Activated CD4-positive, alpha-beta T cell treated with anti-CD3 and anti-CD28 coated beads, Interleukin-2, Interleukin-4, amounts not matched to agents 100 ng/mL and 50 ng/mL, durations not matched to agents 16 hours and 8 hours (primary cell): ENCODE results near the gene CEBPG.

Source experiments
- DNase-seq: peaks from one replicate; pipeline ENCODE4 v3.0.0-alpha.2; 2020; ENCODE audit warnings: low spot score

Gene CEBPG

DNA sequence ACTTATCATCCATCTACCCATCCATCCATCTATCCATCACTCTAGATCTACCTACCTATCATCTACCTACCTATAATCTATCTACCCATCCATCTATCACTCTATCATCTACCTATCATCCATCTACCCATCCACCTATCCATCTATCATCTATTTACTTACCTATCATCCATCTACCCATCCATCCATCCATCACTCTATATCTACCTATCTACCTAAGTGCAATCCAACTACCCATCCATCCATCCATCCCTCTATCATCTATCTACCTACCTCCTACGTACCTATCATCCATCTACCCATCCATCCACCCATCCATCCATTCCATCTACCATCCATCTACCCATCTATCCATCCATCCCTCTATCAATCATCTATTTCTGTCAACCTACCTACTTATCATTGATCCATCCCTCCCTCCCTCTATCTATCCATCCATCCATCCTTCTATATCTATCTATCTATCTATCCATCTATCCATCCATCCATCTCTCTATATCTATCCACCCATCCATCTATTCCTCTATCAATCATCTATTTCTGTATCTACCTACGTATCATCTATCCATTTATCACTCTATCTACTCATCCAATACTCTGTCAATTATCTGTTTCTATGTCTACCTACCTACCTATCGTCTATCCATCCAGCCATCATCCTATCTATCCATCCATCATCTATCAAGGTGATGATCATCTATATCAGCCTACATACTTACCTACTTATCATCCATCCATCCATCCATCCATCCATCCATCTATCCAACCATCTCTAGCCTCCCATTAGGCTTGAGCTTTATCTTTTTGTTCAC lies 49.1 kb downstream of the CEBPG start:
- DNase-seq = no peak

DNA sequence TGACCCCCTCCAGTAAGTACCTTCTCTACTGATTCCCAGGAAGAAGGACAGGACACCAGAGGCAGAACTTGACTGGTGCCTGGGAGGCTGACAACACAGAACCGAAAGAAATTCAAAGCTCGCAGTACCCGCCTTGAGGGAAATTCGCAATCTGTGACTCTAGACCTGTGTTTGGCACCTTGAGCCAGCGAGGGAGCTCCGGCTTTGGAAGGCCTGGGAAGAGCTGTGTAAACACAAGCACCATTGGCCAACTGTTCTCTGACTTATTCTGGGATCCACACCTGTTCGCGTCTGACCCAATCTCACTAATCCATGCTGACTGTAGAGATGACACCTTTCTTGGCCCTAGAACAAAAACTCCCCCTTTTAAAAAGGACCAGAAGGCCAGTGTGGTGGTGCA lies 50.7 kb downstream of the CEBPG start:
- DNase-seq = no peak

- DNase-seq = no peak
Observed at GRCh38 chr19:33426621-33427361, 53.3 kb downstream of the CEBPG start.

- no peak for DNase-seq
Observed at GRCh38 chr19:33427801-33428626, 54.5 kb downstream of the CEBPG start.

DNA sequence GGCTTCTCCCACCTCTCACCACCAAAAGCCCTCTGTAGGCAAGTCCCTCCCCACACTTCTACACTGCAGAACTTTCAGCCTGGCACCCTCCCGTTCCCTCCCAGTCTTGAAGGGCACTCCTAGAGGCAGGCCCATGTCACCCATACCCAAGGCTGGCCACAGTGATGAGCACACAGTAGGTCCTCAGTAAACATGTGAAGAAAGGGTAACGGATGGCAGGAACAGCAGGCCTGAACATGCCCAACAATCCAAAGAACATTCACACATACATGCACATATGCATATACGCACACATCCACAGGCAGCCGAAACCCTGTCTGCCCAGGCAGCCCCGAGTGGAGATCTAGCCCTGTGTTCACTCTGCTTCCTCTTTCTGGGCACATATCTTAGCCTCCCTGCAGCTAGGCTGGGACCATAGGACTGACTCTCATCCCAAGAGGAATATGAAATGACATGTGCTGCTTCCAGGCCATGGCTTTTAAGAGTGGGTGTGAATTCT lies 55.2 kb downstream of the CEBPG start:
- no peak for DNase-seq

DNA sequence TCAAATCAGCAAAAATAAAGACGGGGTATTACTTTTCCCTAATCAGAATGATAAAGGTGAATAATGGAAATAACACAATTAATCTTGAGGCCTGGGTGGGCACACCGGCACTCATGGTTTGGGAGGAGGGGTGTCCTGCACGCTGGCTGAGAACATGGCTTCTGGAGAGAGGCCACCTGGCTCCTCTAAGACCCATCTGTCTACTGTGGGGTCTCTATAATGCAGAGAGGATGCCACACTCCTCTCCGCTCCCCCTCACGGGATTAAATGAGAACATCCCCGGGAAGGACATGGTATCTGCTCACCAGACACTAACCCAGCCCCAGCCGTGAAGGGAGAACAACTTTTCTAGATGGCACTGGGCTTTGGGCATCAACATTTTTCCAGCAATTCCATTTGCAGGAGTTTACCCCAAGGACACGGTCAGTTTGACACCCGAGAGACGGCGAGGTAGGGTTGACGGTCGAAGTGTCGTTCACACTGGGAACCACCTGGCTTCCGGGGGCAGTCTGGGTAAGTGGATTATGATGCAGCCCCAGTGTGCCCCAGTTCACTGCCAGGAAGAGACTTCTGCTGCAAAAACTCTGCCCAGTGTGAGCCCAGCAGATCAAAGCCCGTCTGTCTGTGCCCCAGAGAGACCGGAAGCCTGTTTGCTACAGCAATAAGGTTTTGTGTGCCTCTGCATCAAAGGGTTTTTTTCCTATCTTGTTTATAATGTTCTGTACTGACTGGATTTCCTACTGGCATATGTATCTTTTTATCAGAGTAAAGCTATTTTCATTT lies 56.6 kb downstream of the CEBPG start:
- DNase-seq = peak; percentile 4

DNA sequence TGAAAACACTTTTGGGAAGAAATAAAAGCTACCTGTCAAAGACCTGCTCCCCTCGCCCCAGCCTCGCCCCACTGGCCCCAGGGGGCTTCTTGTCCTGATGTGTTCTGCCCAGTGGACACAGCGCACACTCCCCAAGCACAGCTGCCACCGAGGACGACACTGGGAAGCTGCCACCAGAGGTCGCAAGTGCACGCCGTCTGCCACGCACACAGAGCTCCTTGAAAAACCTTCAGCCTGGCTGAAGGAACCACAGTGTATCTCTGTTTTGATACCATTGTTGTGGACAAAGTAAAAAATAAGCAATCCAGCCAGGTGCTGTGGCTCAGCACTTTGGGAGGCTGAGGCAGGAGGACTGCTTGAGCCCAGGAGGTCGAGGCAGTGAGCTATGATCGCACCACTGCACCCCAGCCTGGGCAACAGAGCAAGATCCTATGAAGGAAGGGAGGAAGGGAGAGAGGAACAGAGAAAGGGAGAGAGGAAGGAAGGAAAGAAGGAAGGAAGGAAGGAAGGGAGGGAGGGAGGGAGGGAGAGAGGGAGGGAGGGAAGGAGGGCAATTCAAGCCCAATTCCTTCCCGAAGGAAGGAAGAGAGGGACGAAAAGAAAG lies 57.3 kb downstream of the CEBPG start:
- DNase-seq = peak; percentile 70

DNA sequence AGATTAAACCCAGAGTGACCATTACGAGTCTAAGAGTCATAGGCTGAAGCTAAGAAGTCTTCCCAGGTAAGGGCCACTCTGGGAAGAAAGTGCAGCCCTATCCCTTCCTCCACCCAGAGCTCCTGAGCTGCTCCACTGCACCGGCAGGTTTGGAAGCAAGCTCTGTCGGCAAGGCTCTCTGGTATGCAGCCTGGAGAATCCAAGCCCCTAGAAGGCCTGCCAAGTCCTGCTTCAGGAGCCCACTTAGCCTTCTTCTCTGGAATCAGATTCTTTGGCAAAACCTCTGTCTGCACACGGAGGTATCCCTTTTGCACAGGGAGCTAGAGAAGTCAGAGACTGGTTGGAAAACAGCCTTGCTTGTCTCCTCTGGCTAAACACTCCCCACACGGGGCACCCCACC lies 58.5 kb downstream of the CEBPG start:
- DNase-seq = no peak
